Measurements from ENCODE around the gene ZNF787.

Gene ZNF787

GRCh38 chr19:56085571-56086275 lies 35.4 kb downstream of the ZNF787 start:
- DNase-seq: no peak

GRCh38 chr19:56084835-56085536 lies 36.1 kb downstream of the ZNF787 start:
- DNase-seq: no peak

GRCh38 chr19:56083668-56084067 lies 37.4 kb downstream of the ZNF787 start:
- DNase-seq: no peak

- DNase-seq: peak; percentile 37
Measured at GRCh38 chr19:56080669-56081401, 40.3 kb downstream of the ZNF787 start.

- DNase-seq: no peak
Measured at GRCh38 chr19:56079609-56080008, 41.5 kb downstream of the ZNF787 start.

- peak; percentile 2 for DNase-seq
Measured at GRCh38 chr19:56076498-56076897, 44.6 kb downstream of the ZNF787 start.

- no peak for DNase-seq
Measured at GRCh38 chr19:56071151-56071550, 49.9 kb downstream of the ZNF787 start.

GRCh38 chr19:56069642-56070041 lies 51.5 kb downstream of the ZNF787 start:
- no peak for DNase-seq

GRCh38 chr19:56066152-56067023 lies 54.7 kb downstream of the ZNF787 start:
- DNase-seq: peak; percentile 23

GRCh38 chr19:56053596-56053995 lies 67.5 kb downstream of the ZNF787 start:
- no peak for DNase-seq

Data from NCI-H2107 (cell line).